Spleen (tissue), 11 donors: ENCODE results near the gene MRPL51. TPM values are rescaled to one million over a fixed set of nuclear protein-coding genes. Genes with fewer than 3 reads are reported as not detected.

Experiments
- DNase-seq: peaks from one replicate; pipeline ENCODE4 v3.0.0-alpha.2; 2020
- H3K27ac ChIP-seq, 8 donors: fragments of 200-600 bp; sonication (generic) in 7 of 8; 1 replicate in 4 of 8; 2 replicates in 4 of 8; pipeline versions ENCODE4 v1.5.0 to v1.8.0; 2016 to 2021; ENCODE audit warnings: inconsistent platforms in 4 of 8, mild to moderate bottlenecking in 4 of 8, moderate library complexity in 1 of 8
- H3K27me3 ChIP-seq, 7 donors: fragments of 200-600 bp; sonication (generic) in 6 of 7; replicated peaks in 1 of 7; 1 replicate in 4 of 7; 2 replicates in 3 of 7; pipeline versions ENCODE4 v1.5.0 to v1.8.0; 2016 to 2021; ENCODE audit warnings: inconsistent platforms in 3 of 7, mild to moderate bottlenecking in 1 of 7
- H3K36me3 ChIP-seq, 6 donors: fragments of 200-600 bp; sonication (generic) in 5 of 6; 1 replicate in 4 of 6; 2 replicates in 2 of 6; pipeline versions ENCODE4 v1.5.0 to v1.8.0; 2016 to 2021; ENCODE audit warnings: inconsistent platforms in 2 of 6
- H3K4me1 ChIP-seq, 6 donors: fragments of 200-600 bp; sonication (generic) in 5 of 6; 1 replicate in 3 of 6; 2 replicates in 3 of 6; pipeline versions ENCODE4 v1.5.0 to v1.8.0; 2016 to 2021; ENCODE audit warnings: inconsistent platforms in 3 of 6
- H3K4me3 ChIP-seq, 8 donors: fragments of 200-600 bp; sonication (generic) in 7 of 8; 1 replicate in 4 of 8; 2 replicates in 4 of 8; pipeline versions ENCODE4 v1.5.0 to v1.8.0; 2016 to 2021; ENCODE audit warnings: inconsistent platforms in 4 of 8, mild to moderate bottlenecking in 4 of 8, moderate library complexity in 2 of 8
- H3K9me3 ChIP-seq, 8 donors: fragments of 200-600 bp; sonication (generic) in 7 of 8; 1 replicate in 4 of 8; 2 replicates in 4 of 8; pipeline versions ENCODE4 v1.5.0 to v1.8.0; 2016 to 2021; ENCODE audit warnings: inconsistent platforms in 4 of 8
- CTCF ChIP-seq, 11 experiments: fragments of 200-600 bp in 7 of 11; fragments of 450-650 bp in 4 of 11; sonication (generic) in 4 of 11; IDR thresholded peaks in 8 of 11; conservative IDR thresholded peaks in 3 of 11; 1 replicate in 7 of 11; 2 replicates in 4 of 11; pipeline versions ENCODE4 v1.4.0 to v1.8.0; 2016 to 2021; ENCODE audit warnings: antibody characterized with exemption in 11 of 11, inconsistent platforms in 4 of 11, mild to moderate bottlenecking in 1 of 11
- POLR2A ChIP-seq, 3 donors: fragments of 450-650 bp; IDR thresholded peaks; one replicate each; pipeline ENCODE4 v1.5.1; 2017; ENCODE audit warnings: antibody characterized with exemption in 3 of 3, mild to moderate bottlenecking in 1 of 3
- POLR2AphosphoS5 ChIP-seq, 3 donors: sonication (generic); formaldehyde crosslinking; IDR thresholded peaks; one replicate each; pipeline ENCODE4 v1.5.1; 2017; ENCODE audit warnings: antibody characterized with exemption in 3 of 3
- WGBS, 5 donors: extraction: QIAGEN DNeasy Blood & Tissue Kit in 3 of 5; methylation state at CpG; one replicate each; pipeline versions ENCODE4 v1.1.5 to v1.1.7; 2013 to 2018; 5-methylcytosine and 5-hydroxymethylcytosine counted together
- intact Hi-C: fragments of 100-400 bp; cut with DNase I; formaldehyde crosslinking; loops from one replicate; pipeline ENCODE4 v1.15.0; 2023; ENCODE audit warnings: low total_unique reads
- polyA plus RNA-seq, 3 donors: library from polyadenylated mRNA; stranded (reverse); fragments of 200-250 nt; gene quantifications; one replicate each; pipeline ENCODE4 v1.2.1, GENCODE V29; 2013
- total RNA-seq, 7 donors: library from RNA; depleted of rRNA in 3 of 7; stranded (reverse); fragments of >200 nt in 3 of 7; fragmentation: NEBNext Ultra II Directional in 4 of 7; extraction: Animal tissue kit (Norgen Biotek cat#: 25700) in 4 of 7; gene quantifications; one replicate each; pipeline versions ENCODE4 v1.1.0 to v1.2.1, GENCODE V29; 2016 to 2021
- donor health status: healthy with polysubstance abuse.
- donor health status: DM: no; HTN: no; CAD: no; lungs with moderate emphysema.
- donor health status: DM: no; HTN: no; CAD: no.
- donor health status: Bipolar disorder and iron deficiency.
- donor health status: healthy.
- donor health status: DM: no; HTN: no; CAD: no.
- donor health status: DM: yes; HTN: yes; CAD: no.

The MRPL51 gene
- total and polyA plus RNA-seq, 10 donors, result 34.0 to 137 (median 90.9) TPM

DNA sequence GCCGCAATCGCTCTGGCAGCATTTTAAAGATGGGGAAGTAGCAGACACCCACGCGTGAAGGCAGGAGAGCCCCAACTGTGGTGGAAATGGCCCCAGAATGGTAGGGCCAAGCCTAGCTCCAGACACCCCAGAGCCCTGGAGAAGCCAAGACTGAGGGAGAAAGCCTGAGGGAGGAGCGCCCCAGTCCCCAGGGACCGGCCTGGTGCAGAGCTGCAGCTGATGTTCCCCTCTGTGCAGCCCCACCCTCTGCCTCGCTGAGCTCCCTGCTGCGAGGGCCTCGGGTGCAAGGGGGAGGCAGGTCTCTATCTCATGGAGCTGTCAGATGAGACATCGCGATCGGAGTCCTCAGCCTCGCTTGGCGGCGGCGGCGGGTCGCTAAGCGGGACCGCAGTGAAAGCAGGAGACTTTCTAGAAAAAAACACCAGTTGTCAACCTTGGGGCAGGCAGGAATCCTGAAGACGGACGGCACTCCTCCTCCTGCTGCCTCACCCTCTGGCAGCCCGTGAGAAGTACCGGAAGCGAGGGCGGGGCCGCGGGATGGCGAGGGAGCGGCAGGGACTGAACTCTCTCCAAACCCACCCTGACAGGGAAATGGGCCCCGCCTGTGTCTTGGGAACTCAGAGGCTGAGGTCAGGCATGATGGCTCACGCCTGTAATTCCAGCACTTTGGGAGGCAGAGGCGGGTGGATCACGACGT lies 47.3 kb upstream of the MRPL51 start:
- H3K4me3 ChIP-seq, result peak overlapping the region in 4 of 8 donors; percentile 2 to 50 (median 15)
- H3K36me3 ChIP-seq, result peaks cover 0 to 93% (median 44%) of the 10 kb centered on the region in 6 donors
- TF ChIP-seq CTCF (IDR thresholded peaks at IDR 0.05 in 8 of 11, conservative IDR thresholded peaks at IDR 0.05 in 3 of 11) (no peak), POLR2A (IDR thresholded peaks at IDR 0.05) (no peak), POLR2AphosphoS5 (IDR thresholded peaks at IDR 0.05) (peak; percentile 76 to 88 (median 86))
- peak overlapping the region; percentile 58 to 98 (median 74) for H3K27ac ChIP-seq
- WGBS, 5 donors, result 14 to 28% (median 19%) methylated on average over 28 to 35 of the region's 35 CpGs
- intact Hi-C loops, result loop anchor here (10.0 kb wide), 1 partner anchor 206 kb away; no protein-coding TSS in a partner anchor
- no peaks in the 10 kb centered on the region for H3K9me3 ChIP-seq
- peak; percentile 92 for DNase-seq
- H3K27me3 ChIP-seq, result no peaks in the 10 kb centered on the region
- peaks cover 50 to 80% (median 76%) of the 10 kb centered on the region in 6 donors for H3K4me1 ChIP-seq

- H3K27me3 ChIP-seq, result no peaks in the 10 kb centered on the region
- no peak overlapping the region for H3K4me3 ChIP-seq
- intact Hi-C loops, result loop anchor here (5.0 to 10.0 kb wide), 2 partner anchors 117 to 205 kb away; no protein-coding TSS in a partner anchor
- H3K4me1 ChIP-seq, result peaks cover 50 to 83% (median 76%) of the 10 kb centered on the region in 6 donors
- H3K27ac ChIP-seq, result peak overlapping the region; percentile 58 to 98 (median 74)
- WGBS, 5 donors, result 75 to 92% (median 83%) methylated on average over 6 to 14 of the region's 14 CpGs
- DNase-seq, result no peak
- peaks cover 0 to 87% (median 40%) of the 10 kb centered on the region in 6 donors for H3K36me3 ChIP-seq
- no peak for TF ChIP-seq CTCF (IDR thresholded peaks at IDR 0.05 in 8 of 11, conservative IDR thresholded peaks at IDR 0.05 in 3 of 11)
- TF ChIP-seq POLR2AphosphoS5 (IDR thresholded peaks at IDR 0.05), result peak in 1 of 3 donors; percentile 3
- no peaks in the 10 kb centered on the region for H3K9me3 ChIP-seq
These were observed 46.7 kb upstream of the MRPL51 start for GRCh38 chr12:6539707-6540134.

- intact Hi-C loops, result loop anchor here (5.0 kb wide), 1 partner anchor 117 kb away; no protein-coding TSS in a partner anchor
- Histone ChIP-seq H3K36me3 (peaks cover 0 to 83% (median 37%) of the 10 kb centered on the region in 6 donors), H3K4me1 (peaks cover 50 to 83% (median 76%) of the 10 kb centered on the region in 6 donors)
These were observed 46.2 kb upstream of the MRPL51 start for GRCh38 chr12:6539314-6539682.

More at GRCh38 chr12:6539314-6539682, 46.2 kb upstream of the MRPL51 start:
- DNase-seq, result no peak
- Histone ChIP-seq H3K27ac (peak overlapping the region in 5 of 8 donors; percentile 26 to 98 (median 95)), H3K27me3 (no peaks in the 10 kb centered on the region), H3K4me3 (no peak overlapping the region), H3K9me3 (no peaks in the 10 kb centered on the region)
- WGBS, 5 donors, result 71 to 87% (median 80%) methylated on average over 5 of the region's 5 CpGs
- no peak for TF ChIP-seq CTCF (IDR thresholded peaks at IDR 0.05 in 8 of 11, conservative IDR thresholded peaks at IDR 0.05 in 3 of 11)
- no peak for TF ChIP-seq POLR2AphosphoS5 (IDR thresholded peaks at IDR 0.05)
- no peak for TF ChIP-seq POLR2A (IDR thresholded peaks at IDR 0.05)
